GM23338 (cell line): Measurements from ENCODE around the gene PRR18. TPM values are rescaled to one million over a fixed set of nuclear protein-coding genes. Genes with fewer than 3 reads are reported as not detected.

Experiments used
- ATAC-seq: fragments of 200-7000 bp; cut with Tn5 transposase; 3 replicates; pipeline ENCODE4 v1.9.1; 2020
- DNase-seq: peaks from one replicate; pipeline ENCODE4 v3.0.0-alpha.2; 2015; ENCODE audit warnings: low spot score
- H2AFZ ChIP-seq: fragments of 200-600 bp; sonication (generic); 2 replicates; pipeline ENCODE4 v1.8.0; 2016; ENCODE audit warnings: antibody characterized with exemption, mild to moderate bottlenecking, moderate library complexity
- H3F3A ChIP-seq: fragments of 200-600 bp; sonication (generic); replicated peaks from 2 replicates; pipeline ENCODE4 v1.8.0; 2017; ENCODE audit warnings: antibody characterized with exemption, mixed run types, low read depth
- H3K27ac ChIP-seq: fragments of 200-600 bp; sonication (generic); 2 replicates; pipeline ENCODE4 v1.6.1; 2016; ENCODE audit warnings: low read depth
- H3K27me3 ChIP-seq: fragments of 200-600 bp; sonication (generic); 2 replicates; pipeline ENCODE4 v1.8.0; 2016; ENCODE audit warnings: mild to moderate bottlenecking, mixed run types, moderate library complexity; ENCODE audit not compliant: insufficient read depth
- H3K36me3 ChIP-seq: fragments of 200-600 bp; sonication (generic); 2 replicates; pipeline ENCODE4 v1.8.0; 2016; ENCODE audit warnings: mild to moderate bottlenecking; ENCODE audit not compliant: insufficient read depth
- H3K4me1 ChIP-seq: fragments of 200-600 bp; sonication (generic); 2 replicates; pipeline ENCODE4 v1.8.0; 2016; ENCODE audit warnings: mild to moderate bottlenecking, moderate library complexity; ENCODE audit not compliant: insufficient read depth
- H3K4me2 ChIP-seq: fragments of 200-600 bp; sonication (generic); 2 replicates; pipeline ENCODE4 v1.7.1; 2017; ENCODE audit warnings: mixed run types
- H3K4me3 ChIP-seq: fragments of 200-600 bp; sonication (generic); 2 replicates; pipeline ENCODE4 v1.6.1; 2016; ENCODE audit warnings: mixed run types
- H3K79me2 ChIP-seq: fragments of 200-600 bp; sonication (generic); replicated peaks from 2 replicates; pipeline ENCODE4 v1.8.0; 2017; ENCODE audit warnings: mild to moderate bottlenecking; ENCODE audit not compliant: insufficient read depth
- H3K9me2 ChIP-seq: fragments of 200-600 bp; sonication (generic); 2 replicates; pipeline ENCODE4 v1.8.0; 2017; ENCODE audit not compliant: insufficient read depth
- H4K20me1 ChIP-seq: fragments of 200-600 bp; sonication (generic); replicated peaks from 2 replicates; pipeline ENCODE4 v1.8.0; 2017; ENCODE audit warnings: mild to moderate bottlenecking; ENCODE audit not compliant: insufficient read depth
- H3K27ac Mint-ChIP-seq: 2 replicates; pipeline ENCODE4 v1.8.0; 2020; ENCODE audit warnings: inconsistent platforms, mild to moderate bottlenecking, moderate library complexity, mixed read lengths
- H3K27me3 Mint-ChIP-seq: 3 replicates; pipeline ENCODE4 v1.8.0; 2022; ENCODE audit warnings: low read depth, mild to moderate bottlenecking, moderate library complexity, mixed read lengths, inconsistent platforms; ENCODE audit not compliant: insufficient read depth, poor library complexity
- H3K36me3 Mint-ChIP-seq: 3 replicates; pipeline ENCODE4 v1.8.0; 2021; ENCODE audit warnings: low read depth, mild to moderate bottlenecking, inconsistent platforms, moderate library complexity, mixed read lengths
- H3K4me1 Mint-ChIP-seq: 3 replicates; pipeline ENCODE4 v1.8.0; 2020; ENCODE audit warnings: mild to moderate bottlenecking, inconsistent platforms, mixed read lengths
- H3K4me3 Mint-ChIP-seq: 3 replicates; pipeline ENCODE4 v1.8.0; 2021; ENCODE audit warnings: moderate library complexity, mild to moderate bottlenecking, inconsistent platforms, mixed read lengths
- H3K9me3 Mint-ChIP-seq: 3 replicates; pipeline ENCODE4 v1.8.0; 2020; ENCODE audit warnings: moderate library complexity, mild to moderate bottlenecking, inconsistent platforms, mixed read lengths
- CREB1 ChIP-seq: fragments of 250-450 bp; sonication (Bioruptor Pico); IDR thresholded peaks from 2 replicates; pipeline ENCODE4 v1.5.0; 2020; ENCODE audit warnings: low read depth, mild to moderate bottlenecking, moderate library complexity
- CTCF ChIP-seq, 2 experiments: fragments of 200-600 bp in 1 of 2; sonication (generic) in 1 of 2; conservative IDR thresholded peaks; 2 replicates each; pipeline versions ENCODE4 v1.5.1 to v1.6.1; 2016 to 2017; ENCODE audit warnings: antibody characterized with exemption in 2 of 2, low read depth in 2 of 2, mild to moderate bottlenecking in 2 of 2, moderate library complexity in 1 of 2
- ETS1 ChIP-seq: IDR thresholded peaks from 2 replicates; pipeline ENCODE4 v1.6.1; 2016; ENCODE audit warnings: antibody characterized with exemption
- EZH2 ChIP-seq: fragments of 200-600 bp; sonication (generic); IDR thresholded peaks from one replicate; pipeline ENCODE4 v1.8.0; 2017; ENCODE audit warnings: antibody characterized with exemption, mild to moderate bottlenecking, low read depth; ENCODE audit not compliant: unreplicated experiment
- EZH2phosphoT487 ChIP-seq: fragments of 200-600 bp; sonication (generic); IDR thresholded peaks from one replicate; pipeline ENCODE4 v1.8.1; 2018; ENCODE audit warnings: antibody characterized with exemption; ENCODE audit not compliant: unreplicated experiment
- JUNB ChIP-seq: IDR thresholded peaks from one replicate; pipeline ENCODE4 v1.6.1; 2016; ENCODE audit warnings: antibody characterized with exemption; ENCODE audit not compliant: unreplicated experiment
- NANOG ChIP-seq: IDR thresholded peaks from 2 replicates; pipeline ENCODE4 v1.6.1; 2016; ENCODE audit warnings: antibody characterized with exemption, borderline replicate concordance
- POLR2AphosphoS5 ChIP-seq: IDR thresholded peaks from 2 replicates; pipeline ENCODE4 v1.6.1; 2016; ENCODE audit warnings: antibody characterized with exemption, low read depth
- STAT1 ChIP-seq: IDR thresholded peaks from one replicate; pipeline ENCODE4 v1.6.1; 2016; ENCODE audit warnings: antibody characterized with exemption; ENCODE audit not compliant: unreplicated experiment
- ZNF114 ChIP-seq: fragments of 250-450 bp; sonication (Bioruptor Pico); IDR thresholded peaks from 2 replicates; pipeline ENCODE4 v1.5.0; 2020; ENCODE audit warnings: mild to moderate bottlenecking, moderate library complexity
- ZNF331 ChIP-seq: fragments of 250-450 bp; sonication (Bioruptor Pico); IDR thresholded peaks from 2 replicates; pipeline ENCODE4 v1.5.0; 2020; ENCODE audit warnings: low read depth, mild to moderate bottlenecking, moderate library complexity
- ZNF462 ChIP-seq: fragments of 250-450 bp; sonication (Bioruptor Pico); IDR thresholded peaks from 2 replicates; pipeline ENCODE4 v1.5.0; 2020; ENCODE audit warnings: mild to moderate bottlenecking, moderate library complexity
- polyA plus RNA-seq: library from polyadenylated mRNA; unstranded; fragments of >200 nt; fragmentation: Nextera tagmentation; extraction: Ambion mirVana; gene quantifications from 2 replicates; pipeline ENCODE4 v1.2.1, GENCODE V29; 2016
- total RNA-seq: library from RNA; depleted of rRNA; stranded (reverse); fragments of >200 nt; shearing (Covaris generic); gene quantifications from 2 replicates; pipeline ENCODE4 v1.2.3, GENCODE V29; 2014
- TF ChIP-seq, protein P1 (sequence below): IDR thresholded peaks from one replicate; pipeline ENCODE4 v1.6.1; 2018; ENCODE audit warnings: antibody characterized with exemption; ENCODE audit not compliant: unreplicated experiment

PRR18 gene
- total and polyA plus RNA-seq, 2 experiments from 2014 or later: 0.24 TPM; not detected in 1

DNA sequence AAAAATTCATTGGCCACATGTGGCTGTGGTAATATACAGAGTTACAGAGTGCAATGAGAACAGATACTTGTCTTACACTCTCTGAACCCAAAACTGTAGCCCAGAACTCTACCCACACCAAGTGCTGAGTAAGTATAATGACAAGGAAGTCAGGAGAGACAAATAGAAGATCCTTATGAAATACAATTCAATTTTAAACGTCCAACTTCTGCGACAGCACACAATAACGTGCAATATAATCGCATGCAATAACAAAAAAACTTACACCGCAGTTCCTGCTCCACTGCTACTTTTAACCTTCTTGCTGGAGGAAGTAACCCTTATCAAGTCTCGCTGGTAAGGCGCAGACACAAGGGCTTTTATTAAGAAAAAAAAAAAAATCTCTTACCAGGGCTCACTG lies 33.3 kb upstream of the PRR18 start:
- H3K4me3 ChIP-seq: peak overlapping the region; percentile 100
- H3K27ac ChIP-seq: peak overlapping the region; percentile 85; the same call in 1 of the 2 replicates
- Mint-ChIP-seq H3K27me3 (peaks cover 2% of the 10 kb centered on the region), H3K4me1 (peaks cover 18% of the 10 kb centered on the region), H3K36me3 (peaks cover 6% of the 10 kb centered on the region; the same call in 1 of the 3 replicates), H3K27ac (peak overlapping the region; percentile 95; the same call in 1 of the 2 replicates), H3K4me3 (peak overlapping the region; percentile 96), H3K9me3 (no peaks in the 10 kb centered on the region; the same call in 2 of the 3 replicates)
- TF ChIP-seq ETS1 (no peak), STAT1 (no peak), CTCF (conservative IDR thresholded peaks at IDR 0.05; ENCODE audit: low read depth in 2 of 2) (no peak), NANOG (no peak), EZH2 (no peak), ZNF331 (CRISPR knock-in tag) (no peak), ZNF114 (CRISPR knock-in tag) (no peak), ZNF462 (no peak), JUNB (no peak), EZH2phosphoT487 (no peak), POLR2AphosphoS5 (no peak), CREB1 (CRISPR knock-in tag) (no peak)
- TF ChIP-seq, protein P1, sequence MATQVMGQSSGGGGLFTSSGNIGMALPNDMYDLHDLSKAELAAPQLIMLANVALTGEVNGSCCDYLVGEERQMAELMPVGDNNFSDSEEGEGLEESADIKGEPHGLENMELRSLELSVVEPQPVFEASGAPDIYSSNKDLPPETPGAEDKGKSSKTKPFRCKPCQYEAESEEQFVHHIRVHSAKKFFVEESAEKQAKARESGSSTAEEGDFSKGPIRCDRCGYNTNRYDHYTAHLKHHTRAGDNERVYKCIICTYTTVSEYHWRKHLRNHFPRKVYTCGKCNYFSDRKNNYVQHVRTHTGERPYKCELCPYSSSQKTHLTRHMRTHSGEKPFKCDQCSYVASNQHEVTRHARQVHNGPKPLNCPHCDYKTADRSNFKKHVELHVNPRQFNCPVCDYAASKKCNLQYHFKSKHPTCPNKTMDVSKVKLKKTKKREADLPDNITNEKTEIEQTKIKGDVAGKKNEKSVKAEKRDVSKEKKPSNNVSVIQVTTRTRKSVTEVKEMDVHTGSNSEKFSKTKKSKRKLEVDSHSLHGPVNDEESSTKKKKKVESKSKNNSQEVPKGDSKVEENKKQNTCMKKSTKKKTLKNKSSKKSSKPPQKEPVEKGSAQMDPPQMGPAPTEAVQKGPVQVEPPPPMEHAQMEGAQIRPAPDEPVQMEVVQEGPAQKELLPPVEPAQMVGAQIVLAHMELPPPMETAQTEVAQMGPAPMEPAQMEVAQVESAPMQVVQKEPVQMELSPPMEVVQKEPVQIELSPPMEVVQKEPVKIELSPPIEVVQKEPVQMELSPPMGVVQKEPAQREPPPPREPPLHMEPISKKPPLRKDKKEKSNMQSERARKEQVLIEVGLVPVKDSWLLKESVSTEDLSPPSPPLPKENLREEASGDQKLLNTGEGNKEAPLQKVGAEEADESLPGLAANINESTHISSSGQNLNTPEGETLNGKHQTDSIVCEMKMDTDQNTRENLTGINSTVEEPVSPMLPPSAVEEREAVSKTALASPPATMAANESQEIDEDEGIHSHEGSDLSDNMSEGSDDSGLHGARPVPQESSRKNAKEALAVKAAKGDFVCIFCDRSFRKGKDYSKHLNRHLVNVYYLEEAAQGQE: no peak
- no peaks in the 10 kb centered on the region for H3F3A ChIP-seq
- peak overlapping the region; percentile 100 for H3K4me2 ChIP-seq
- peaks cover 42% of the 10 kb centered on the region for H4K20me1 ChIP-seq
- no peak overlapping the region for H2AFZ ChIP-seq
- peaks cover 21% of the 10 kb centered on the region for H3K4me1 ChIP-seq
- H3K79me2 ChIP-seq: peaks cover 67% of the 10 kb centered on the region
- no peak for ATAC-seq
- DNase-seq: no peak
- no peaks in the 10 kb centered on the region for H3K27me3 ChIP-seq
- 0 out of 2 replicates have a peak, but pooled peaks cover under 1% of the 10 kb centered on the region for H3K9me2 ChIP-seq
- H3K36me3 ChIP-seq: no peaks in the 10 kb centered on the region
